GM19023 (cell line): ENCODE data around the gene CGB3.
A peak's percentile ranks its signal among the peaks of the same experiment; 100 is the strongest.
"Not testable (repeated sequence)": the region's sequence is repeated elsewhere in the genome, so short reads cannot be mapped to it uniquely, and the experiment has no call there.

Experiments used
- ATAC-seq: cut with Tn5 transposase; IDR thresholded peaks from one replicate; pipeline ENCODE4 v1.9.1; 2021; ENCODE audit warnings: mild to moderate bottlenecking, moderate library complexity; ENCODE audit not compliant: unreplicated experiment

The CGB3 gene

GRCh38 chr19:49042666-49043065, 18.5 kb upstream of the CGB3 start:
- ATAC-seq, result not testable (repeated sequence)

DNA sequence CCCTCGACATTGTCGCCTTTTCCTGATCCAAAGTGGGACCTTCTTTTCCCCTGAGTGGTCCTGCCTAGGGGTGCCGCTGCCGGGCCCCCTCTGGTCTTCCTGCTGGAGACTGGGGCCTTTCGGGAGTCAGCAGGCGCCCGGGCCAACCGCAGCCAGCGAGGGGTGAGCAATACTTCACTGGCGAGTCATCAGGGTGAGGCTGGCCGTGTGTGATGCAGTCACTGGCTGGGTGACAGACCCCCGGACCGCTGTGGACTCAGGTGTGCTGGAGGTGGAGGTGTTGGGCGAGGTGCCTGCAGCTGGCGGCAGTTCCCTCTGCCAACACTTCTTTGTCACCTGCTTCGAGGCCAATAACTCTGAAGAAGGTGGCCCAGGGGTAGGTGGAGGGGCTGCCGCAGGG, 18.0 kb upstream of the CGB3 start:
- ATAC-seq, result no peak

DNA sequence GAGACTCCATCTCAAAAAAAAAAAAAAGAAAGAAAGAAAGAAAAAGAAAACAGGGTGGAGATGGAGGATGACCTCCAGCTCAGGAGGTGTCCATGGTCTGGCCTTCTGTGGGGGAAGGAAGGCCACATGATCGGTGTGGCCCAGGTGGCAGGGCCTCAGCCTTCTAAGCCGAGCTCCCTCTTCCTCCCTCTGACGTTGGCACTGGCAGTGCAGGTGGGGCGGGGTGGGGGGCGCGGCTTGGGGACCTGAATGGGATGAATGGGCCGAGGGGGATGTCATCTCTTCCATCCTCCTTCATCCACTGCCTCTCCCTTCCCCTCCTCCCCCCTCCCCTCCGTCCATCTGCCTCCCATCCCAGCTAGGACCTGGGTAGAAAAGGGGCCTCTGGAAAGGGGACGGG, 15.6 kb upstream of the CGB3 start:
- not testable (repeated sequence) for ATAC-seq

- not testable (repeated sequence) for ATAC-seq
These were observed 14.6 kb upstream of the CGB3 start for GRCh38 chr19:49038557-49039276.

- ATAC-seq, result not testable (repeated sequence)
These were observed 14.0 kb upstream of the CGB3 start for GRCh38 chr19:49038111-49038510.

DNA sequence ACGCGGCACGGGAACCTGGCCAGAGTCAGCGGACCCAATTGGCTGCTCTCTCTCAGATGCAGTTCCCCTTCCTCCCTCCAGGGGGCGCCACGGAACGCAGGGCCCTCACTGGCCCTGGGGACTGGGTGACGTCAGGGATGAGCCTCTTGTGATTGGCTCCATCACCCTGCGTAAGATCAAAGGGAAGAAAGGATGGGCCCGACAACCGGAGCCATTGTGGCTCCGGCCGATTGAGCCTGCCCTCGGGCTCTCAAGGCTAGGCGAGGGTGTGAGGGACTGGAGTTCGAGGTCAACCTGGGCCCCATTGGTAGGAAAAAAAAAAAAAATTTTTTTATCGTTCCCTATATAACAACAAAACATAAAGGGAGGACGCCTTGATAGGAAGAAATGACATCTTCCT, 12.7 kb upstream of the CGB3 start, which contains the start of gene CGB1:
Gene CGB1, minus strand, starts transcription at position 81 of the 400 bp plus-strand sequence. CDS start 184 bp downstream, outside the sequence.
- ATAC-seq, result not testable (repeated sequence)

GRCh38 chr19:49031642-49032301, 7.6 kb upstream of the CGB3 start, which contains the start of gene CGB2:
Gene CGB2 (plus strand): TSS chr19:49031890. CDS start chr19:49032096, 206 bp downstream.
- ATAC-seq, result not testable (repeated sequence)

DNA sequence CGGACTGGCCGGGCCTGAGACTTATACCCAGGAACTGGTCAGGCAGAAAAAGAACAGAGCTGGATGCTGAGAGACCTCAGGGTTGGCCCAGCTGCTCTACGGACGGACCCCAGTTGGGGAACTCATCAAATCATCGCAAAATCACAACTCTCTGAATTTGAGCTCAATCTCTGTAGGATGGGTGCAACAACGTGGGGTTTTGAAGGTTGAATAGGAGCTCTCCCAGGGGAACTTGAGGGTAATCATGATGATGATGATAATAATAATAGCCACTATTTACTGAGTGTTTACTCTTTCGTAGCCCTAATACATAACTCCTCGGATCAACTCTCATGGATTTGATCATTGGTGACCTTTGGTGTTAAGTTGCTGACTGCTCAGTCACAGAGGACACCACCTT, 6.2 kb upstream of the CGB3 start:
- not testable (repeated sequence) for ATAC-seq

DNA sequence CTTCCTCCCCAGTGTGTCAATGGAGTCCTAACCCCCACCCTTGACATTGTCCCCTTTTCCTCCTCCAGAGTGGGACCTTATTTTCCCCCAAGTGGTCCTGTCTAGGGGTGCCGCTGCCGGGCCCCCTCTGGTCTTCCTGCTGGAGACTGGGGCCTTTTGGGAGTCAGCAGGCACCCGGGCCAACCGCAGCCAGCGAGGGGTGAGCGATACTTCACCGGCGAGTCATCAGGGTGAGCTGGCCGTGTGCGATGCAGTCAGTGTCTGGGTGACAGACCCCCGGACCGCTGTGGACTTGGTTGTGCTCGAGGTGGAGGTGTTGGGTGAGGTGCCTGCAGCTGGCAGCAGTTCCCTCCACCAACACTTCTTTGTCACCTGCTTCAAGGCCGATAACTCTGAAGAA, 5.6 kb upstream of the CGB3 start:
- ATAC-seq, result not testable (repeated sequence)

GRCh38 chr19:49028686-49029085, 4.6 kb upstream of the CGB3 start:
- ATAC-seq, result not testable (repeated sequence)

GRCh38 chr19:49025599-49025998, 1.5 kb upstream of the CGB3 start:
- ATAC-seq, result not testable (repeated sequence)

DNA sequence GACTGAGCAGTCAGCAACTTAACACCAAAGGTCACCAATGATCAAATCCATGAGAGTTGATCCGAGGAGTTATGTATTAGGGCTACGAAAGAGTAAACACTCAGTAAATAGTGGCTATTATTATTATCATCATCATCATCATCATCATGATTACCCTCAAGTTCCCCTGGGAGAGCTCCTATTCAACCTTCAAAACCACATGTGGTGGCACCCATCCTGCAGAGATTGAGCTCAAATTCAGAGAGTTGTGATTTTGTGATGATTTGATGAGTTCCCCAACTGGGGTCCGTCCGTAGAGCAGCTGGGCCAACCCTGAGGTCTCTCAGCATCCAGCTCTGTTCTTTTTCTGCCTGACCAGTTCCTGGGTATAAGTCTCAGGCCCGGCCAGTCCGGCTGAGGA, 955 bp upstream of the CGB3 start:
- not testable (repeated sequence) for ATAC-seq

GRCh38 chr19:49022116-49022515, 2.0 kb downstream of the CGB3 start:
- ATAC-seq, result no peak

DNA sequence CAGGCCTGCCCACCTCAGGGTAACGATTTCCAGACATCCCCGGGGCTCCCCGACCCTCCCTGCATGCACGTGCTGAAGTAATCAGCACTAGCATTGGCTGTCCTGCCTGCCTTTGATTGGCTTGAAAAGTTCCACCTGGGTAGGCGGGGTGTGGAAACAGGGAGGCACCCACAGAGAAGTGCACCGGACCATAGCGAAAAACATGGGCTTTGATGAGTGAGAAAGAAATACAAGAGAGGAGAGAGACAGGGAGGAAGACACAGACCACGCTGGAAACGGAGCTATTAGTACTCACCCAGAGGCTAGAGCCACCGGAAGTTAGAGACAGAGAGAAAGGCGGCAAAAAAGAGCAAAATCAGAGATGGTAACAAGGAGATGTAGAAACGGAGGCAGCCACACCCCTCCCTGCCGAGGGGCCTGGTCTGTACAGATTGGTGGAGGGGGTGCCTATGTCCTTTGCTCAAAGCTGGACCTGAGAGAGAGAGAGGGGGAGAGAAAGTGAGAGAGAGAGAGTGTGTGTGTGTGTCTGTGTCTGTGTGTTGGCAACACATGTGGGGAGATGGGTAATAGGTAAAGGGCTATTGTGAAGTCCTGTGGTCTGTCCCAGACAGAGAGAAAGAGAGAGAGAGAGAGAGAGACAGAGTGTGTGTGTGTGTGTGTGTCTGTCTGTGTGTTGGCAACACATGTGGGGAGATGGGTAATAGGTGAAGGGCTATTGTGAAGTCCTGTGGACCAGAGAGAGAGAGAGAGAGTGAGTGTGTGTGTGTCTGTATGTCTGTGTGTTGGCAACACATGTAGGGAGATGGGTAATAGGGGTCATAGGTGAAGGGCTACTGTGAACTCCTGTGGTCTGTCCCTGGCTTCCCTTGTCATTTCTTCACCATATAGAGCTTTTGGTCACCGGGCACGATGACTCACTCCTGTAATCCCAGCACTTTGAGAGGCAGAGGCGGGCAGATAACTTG, 2.9 kb downstream of the CGB3 start:
- no peak for ATAC-seq

- no peak for ATAC-seq
These were observed 3.8 kb downstream of the CGB3 start for GRCh38 chr19:49020342-49020741.

DNA sequence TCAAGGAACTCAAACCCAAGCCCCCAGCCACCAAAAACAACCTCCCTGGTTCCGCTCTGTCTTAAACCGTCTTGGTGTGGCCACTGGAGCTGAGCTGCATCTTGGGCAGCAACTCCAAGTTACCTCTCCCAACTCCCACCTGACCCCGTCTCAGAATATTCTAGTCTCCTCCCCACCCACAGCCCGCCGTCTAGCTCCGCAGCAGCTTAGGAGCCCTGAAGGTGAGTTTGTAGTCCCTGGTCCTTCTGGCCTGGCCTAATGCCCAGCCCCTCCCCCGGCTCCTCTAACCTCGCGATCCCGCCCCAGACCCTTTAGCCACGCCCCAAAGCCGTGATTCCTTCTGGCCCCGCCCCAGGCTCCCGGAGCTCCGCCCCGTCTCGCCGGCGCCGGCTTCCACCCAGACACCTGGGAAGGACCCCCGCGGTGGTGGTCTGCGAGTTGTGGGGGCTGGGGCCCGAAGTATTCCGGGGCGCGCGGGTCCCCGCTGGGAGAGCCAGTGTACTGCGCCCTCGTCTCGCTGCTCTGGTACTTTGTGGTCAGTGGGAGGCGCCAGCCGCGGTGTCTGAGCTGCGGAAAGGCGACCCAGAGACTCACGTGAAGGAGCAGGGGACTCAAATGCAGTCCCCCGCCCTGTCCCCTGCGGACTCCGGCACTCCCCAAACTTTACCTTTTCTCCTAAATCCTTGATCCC, 4.7 kb downstream of the CGB3 start:
- no peak for ATAC-seq

- not testable (repeated sequence) for ATAC-seq
These were observed 5.5 kb downstream of the CGB3 start for GRCh38 chr19:49018388-49019241.

DNA sequence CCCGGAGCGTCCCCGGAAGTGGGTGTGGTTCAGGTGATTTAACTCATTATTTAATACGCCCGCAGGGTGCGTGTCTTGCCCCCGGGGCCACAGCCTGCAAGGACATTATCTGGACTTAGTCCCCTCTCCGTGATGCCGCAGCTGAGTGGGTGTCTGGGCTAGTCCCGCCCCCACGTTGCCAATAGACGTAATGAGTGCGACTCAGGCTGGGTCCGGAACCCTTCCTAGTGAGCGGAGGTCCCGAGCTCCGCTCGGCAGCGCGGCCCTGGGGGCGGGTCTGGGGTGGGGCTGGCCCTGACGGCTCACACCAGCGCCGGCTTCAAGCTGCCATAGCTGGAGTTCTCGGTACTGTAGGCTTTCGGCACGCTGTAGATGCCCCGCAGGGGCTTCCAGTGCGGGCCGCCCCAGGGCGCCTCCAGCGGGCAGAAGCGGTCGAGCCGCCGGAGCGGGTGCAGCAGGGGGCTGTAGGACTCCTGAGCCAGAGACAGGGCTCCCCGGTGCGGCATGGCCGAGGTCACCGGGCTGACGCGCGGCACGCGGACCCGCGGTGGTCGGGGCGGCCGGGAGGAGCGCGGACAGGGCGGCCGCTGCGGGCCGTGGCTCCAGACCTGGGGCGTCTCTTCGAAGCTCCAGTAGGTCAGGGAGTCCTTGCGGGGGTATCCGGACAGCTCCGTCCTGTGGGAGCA, 6.3 kb downstream of the CGB3 start:
- peak; percentile 57 for ATAC-seq
